ENCODE measurements around the gene RXRA. TPM values are rescaled to one million over a fixed set of nuclear protein-coding genes. Genes with fewer than 3 reads are reported as not detected.

RXRA gene
- total and polyA plus RNA-seq, 2 of the 13 experiments (the other 11 are each of a cell fraction or from before 2014, with no cell fraction given), result 18.9 to 29.2 TPM

GRCh38 chr9:134482226-134482625, 156.0 kb downstream of the RXRA start:
- no peaks in the 10 kb centered on the region for H3K4me1 ChIP-seq (ENCODE audit: insufficient read depth, low read length)
- POLR2A ChIA-PET, result no interaction called here
- no peaks in the 10 kb centered on the region for H3K9me3 ChIP-seq (ENCODE audit: low read length)

DNA sequence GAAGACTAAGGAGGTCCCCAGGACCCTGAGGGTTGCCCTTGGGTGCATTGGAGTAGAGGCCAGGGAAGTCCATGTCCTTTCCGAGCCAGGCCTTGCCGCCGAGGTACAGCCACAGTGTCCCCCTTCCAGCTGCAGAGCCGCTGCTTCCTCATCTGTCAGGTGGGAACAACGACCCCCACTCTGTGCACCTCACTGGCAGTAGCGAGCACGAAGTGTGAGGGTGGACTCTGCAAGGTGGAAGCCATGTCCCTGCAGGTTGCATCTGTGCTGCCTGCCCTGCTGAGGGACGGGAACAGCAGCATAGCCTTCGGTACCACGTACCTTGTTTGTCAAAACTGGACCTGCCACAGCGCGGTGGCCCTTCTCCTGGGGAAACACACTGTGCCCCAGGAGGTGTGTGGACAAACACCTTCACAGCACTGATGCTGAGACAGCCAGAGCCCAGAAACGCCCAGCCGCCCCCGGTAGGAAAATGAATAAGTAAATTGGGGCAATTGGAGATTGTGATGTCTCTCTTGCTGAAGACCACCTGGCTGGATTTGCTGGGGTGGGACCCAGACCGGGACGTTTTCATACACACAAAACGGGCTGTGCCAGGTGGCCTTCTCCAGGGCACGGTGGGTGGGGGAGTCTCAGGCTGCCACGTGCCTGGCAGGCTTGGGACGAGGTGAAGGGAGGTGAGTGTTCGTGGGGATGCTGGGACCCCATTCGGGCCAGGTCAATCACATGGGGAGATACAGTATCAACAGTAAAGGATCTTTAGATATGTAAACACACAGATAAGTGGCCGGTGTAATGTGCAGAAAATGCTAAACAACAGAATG, 157.3 kb downstream of the RXRA start:
- H3K36me3 ChIP-seq (replicated peaks in 1 of 2; ENCODE audit: control insufficient read depth in 1 of 2, insufficient read depth in 2 of 2, low read length in 2 of 2), result no peaks in the 10 kb centered on the region
- POLR2A ChIA-PET, result no interaction called here
- H3K9me3 ChIP-seq (ENCODE audit: low read length), result no peaks in the 10 kb centered on the region
- H3K4me3 ChIP-seq (replicated peaks in 1 of 3; ENCODE audit: insufficient read depth in 1 of 3, low read depth in 2 of 3, low read length in 3 of 3), result no peak overlapping the region
- no peaks in the 10 kb centered on the region for H3K4me1 ChIP-seq (ENCODE audit: insufficient read depth, low read length)
- ATAC-seq (no peak), DNase-seq (ENCODE audit: low spot score) (no peak), FAIRE-seq (no peak)
- no peak overlapping the region for H3K4me2 ChIP-seq (ENCODE audit: low read depth, low read length)
- no peaks in the 10 kb centered on the region for H3K79me2 ChIP-seq (ENCODE audit: insufficient read depth, low read length)
- in situ Hi-C loops (cut with HindIII; ENCODE audit: extremely low pct_ligation_motif_present, low pct_unique_long_range_greater_than_20kb) (no loop called here), intact Hi-C loops (cut with micrococcal nuclease; ENCODE audit: unreplicated experiment) (no loop called here)
- peaks cover 9 to 79% of the 10 kb centered on the region in 2 experiments; a peak in 3 of 5 replicates for H3K27me3 ChIP-seq (ENCODE audit: control insufficient read depth in 1 of 2, insufficient read depth in 2 of 2, low read length in 2 of 2)
- no peak overlapping the region for H3K27ac ChIP-seq (ENCODE audit: extremely low read length, insufficient read depth, low read length)
- H2AFZ ChIP-seq (ENCODE audit: low read length), result no peak overlapping the region
- CTCF ChIA-PET (ENCODE audit: low intra/inter-chr PET ratio, low total read pairs), result no interaction called here
- H4K20me1 ChIP-seq (ENCODE audit: insufficient read depth, low read length), result no peaks in the 10 kb centered on the region
- H3K9ac ChIP-seq (ENCODE audit: insufficient read depth, low read depth, low read length), result no peak overlapping the region
- 5% methylated on average over 15 of the region's 24 CpGs for WGBS (ENCODE audit: low lambda C conversion rate)
- BruUV-seq (replicated peaks), result no TSS peak
- TF ChIP-seq TGIF2 (CRISPR knock-in tag; IDR thresholded peaks at IDR 0.05) (no peak), MYC (CRISPR knock-in tag; IDR thresholded peaks at IDR 0.05; ENCODE audit: borderline replicate concordance) (no peak), THAP7 (CRISPR knock-in tag; IDR thresholded peaks at IDR 0.05) (no peak), EP300 (IDR thresholded peaks at IDR 0.05; ENCODE audit: low read depth in 2 of 2, low read length in 2 of 2) (no peak), EP300 (CRISPR knock-in tag; IDR thresholded peaks at IDR 0.05; ENCODE audit: borderline replicate concordance) (no peak), WIZ (CRISPR knock-in tag; IDR thresholded peaks at IDR 0.05) (no peak), ZNF564 (CRISPR knock-in tag; IDR thresholded peaks at IDR 0.05) (no peak), ZBTB38 (CRISPR knock-in tag; IDR thresholded peaks at IDR 0.05) (no peak)
- TF ChIP-seq, protein P1, sequence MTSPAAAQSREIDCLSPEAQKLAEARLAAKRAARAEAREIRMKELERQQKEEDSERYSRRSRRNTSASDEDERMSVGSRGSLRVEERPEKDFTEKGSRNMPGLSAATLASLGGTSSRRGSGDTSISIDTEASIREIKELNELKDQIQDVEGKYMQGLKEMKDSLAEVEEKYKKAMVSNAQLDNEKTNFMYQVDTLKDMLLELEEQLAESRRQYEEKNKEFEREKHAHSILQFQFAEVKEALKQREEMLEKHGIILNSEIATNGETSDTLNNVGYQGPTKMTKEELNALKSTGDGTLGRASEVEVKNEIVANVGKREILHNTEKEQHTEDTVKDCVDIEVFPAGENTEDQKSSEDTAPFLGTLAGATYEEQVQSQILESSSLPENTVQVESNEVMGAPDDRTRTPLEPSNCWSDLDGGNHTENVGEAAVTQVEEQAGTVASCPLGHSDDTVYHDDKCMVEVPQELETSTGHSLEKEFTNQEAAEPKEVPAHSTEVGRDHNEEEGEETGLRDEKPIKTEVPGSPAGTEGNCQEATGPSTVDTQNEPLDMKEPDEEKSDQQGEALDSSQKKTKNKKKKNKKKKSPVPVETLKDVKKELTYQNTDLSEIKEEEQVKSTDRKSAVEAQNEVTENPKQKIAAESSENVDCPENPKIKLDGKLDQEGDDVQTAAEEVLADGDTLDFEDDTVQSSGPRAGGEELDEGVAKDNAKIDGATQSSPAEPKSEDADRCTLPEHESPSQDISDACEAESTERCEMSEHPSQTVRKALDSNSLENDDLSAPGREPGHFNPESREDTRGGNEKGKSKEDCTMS (CRISPR knock-in tag; conservative IDR thresholded peaks at IDR 0.05), result no peak

More at GRCh38 chr9:134482226-134482625, 156.0 kb downstream of the RXRA start:
- intact Hi-C loops (cut with micrococcal nuclease; ENCODE audit: unreplicated experiment), result no loop called here
- Histone ChIP-seq H3K4me2 (ENCODE audit: low read depth, low read length) (no peak overlapping the region), H3K36me3 (replicated peaks in 1 of 2; ENCODE audit: control insufficient read depth in 1 of 2, insufficient read depth in 2 of 2, low read length in 2 of 2) (no peaks in the 10 kb centered on the region), H3K27ac (ENCODE audit: extremely low read length, insufficient read depth, low read length) (no peak overlapping the region), H3K27me3 (ENCODE audit: control insufficient read depth in 1 of 2, insufficient read depth in 2 of 2, low read length in 2 of 2) (peaks cover 8 to 80% of the 10 kb centered on the region in 2 experiments; a peak in 3 of 5 replicates), H3K79me2 (ENCODE audit: insufficient read depth, low read length) (no peaks in the 10 kb centered on the region), H4K20me1 (ENCODE audit: insufficient read depth, low read length) (no peaks in the 10 kb centered on the region), H2AFZ (ENCODE audit: low read length) (no peak overlapping the region), H3K9ac (ENCODE audit: insufficient read depth, low read depth, low read length) (no peak overlapping the region), H3K4me3 (replicated peaks in 1 of 3; ENCODE audit: insufficient read depth in 1 of 3, low read depth in 2 of 3, low read length in 3 of 3) (no peak overlapping the region)
- ATAC-seq (peak; percentile 41; the same call in 1 of the 3 replicates), DNase-seq (ENCODE audit: low spot score) (no peak), FAIRE-seq (no peak)
- CTCF ChIA-PET (ENCODE audit: low intra/inter-chr PET ratio, low total read pairs), result no interaction called here
- WGBS (ENCODE audit: low lambda C conversion rate), result 8% methylated on average over 8 of the region's 10 CpGs
- TF ChIP-seq SOX5 (CRISPR knock-in tag; IDR thresholded peaks at IDR 0.05; ENCODE audit: borderline replicate concordance) (no peak), NR2F2 (IDR thresholded peaks at IDR 0.05; ENCODE audit: borderline replicate concordance, low read depth) (no peak), SMYD3 (CRISPR knock-in tag; IDR thresholded peaks at IDR 0.05) (no peak), IRF2 (CRISPR knock-in tag; IDR thresholded peaks at IDR 0.05) (no peak), SOX6 (IDR thresholded peaks at IDR 0.05) (no peak), SOX6 (CRISPR knock-in tag; IDR thresholded peaks at IDR 0.05) (no peak), ZNF451 (CRISPR knock-in tag; IDR thresholded peaks at IDR 0.05) (no peak)
- TF ChIP-seq, protein P2, sequence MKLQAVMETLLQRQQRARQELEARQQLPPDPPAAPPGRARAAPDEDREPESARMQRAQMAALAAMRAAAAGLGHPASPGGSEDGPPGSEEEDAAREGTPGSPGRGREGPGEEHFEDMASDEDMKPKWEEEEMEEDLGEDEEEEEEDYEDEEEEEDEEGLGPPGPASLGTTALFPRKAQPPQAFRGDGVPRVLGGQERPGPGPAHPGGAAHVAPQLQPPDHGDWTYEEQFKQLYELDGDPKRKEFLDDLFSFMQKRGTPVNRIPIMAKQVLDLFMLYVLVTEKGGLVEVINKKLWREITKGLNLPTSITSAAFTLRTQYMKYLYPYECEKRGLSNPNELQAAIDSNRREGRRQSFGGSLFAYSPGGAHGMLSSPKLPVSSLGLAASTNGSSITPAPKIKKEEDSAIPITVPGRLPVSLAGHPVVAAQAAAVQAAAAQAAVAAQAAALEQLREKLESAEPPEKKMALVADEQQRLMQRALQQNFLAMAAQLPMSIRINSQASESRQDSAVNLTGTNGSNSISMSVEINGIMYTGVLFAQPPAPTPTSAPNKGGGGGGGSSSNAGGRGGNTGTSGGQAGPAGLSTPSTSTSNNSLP (IDR thresholded peaks at IDR 0.05; ENCODE audit: low read depth, low read length), result no peak
- no TSS peak for BruUV-seq (replicated peaks)
- in situ Hi-C loops (cut with HindIII; ENCODE audit: extremely low pct_ligation_motif_present, low pct_unique_long_range_greater_than_20kb), result no loop called here
